GM15510 (cell line): Measurements from ENCODE around the gene SPACDR.

ENCODE experiments used
- POLR2A ChIP-seq: IDR thresholded peaks from 3 replicates; pipeline ENCODE4 v1.6.1; 2011; ENCODE audit warnings: borderline replicate concordance; ENCODE audit not compliant: insufficient read length; ENCODE audit errors: extremely low read depth

SPACDR gene

DNA sequence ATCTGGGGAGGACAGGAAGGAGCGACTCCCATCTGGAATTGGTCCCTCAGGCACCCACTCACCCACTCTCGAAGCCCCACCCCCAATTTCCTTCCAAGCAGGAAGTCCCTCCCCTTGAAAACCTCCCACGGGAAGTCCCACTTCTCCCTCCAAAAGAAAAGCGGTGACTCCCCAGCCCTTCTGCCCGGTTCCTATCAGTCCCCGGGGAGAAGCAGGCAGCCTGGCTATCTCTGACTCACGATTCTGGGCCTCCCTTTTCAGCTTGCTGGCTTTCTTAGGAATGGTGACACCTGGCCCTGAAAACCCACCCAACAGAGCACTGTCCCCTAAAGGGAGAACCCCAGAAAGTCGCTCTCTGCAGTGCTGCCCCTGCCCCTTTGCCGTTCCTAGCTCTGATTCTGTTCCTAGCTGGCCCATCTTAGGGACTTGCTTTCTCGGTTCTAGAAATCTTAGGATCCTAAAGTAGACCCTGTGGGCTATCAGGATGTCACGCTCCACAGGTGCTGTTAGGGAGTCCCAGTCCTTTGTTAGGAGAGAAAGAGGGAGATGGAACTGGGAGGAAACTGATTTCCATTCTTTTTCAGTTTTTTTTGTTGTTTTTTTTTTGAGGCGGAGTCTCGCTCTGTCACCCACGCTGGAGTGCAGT lies 8.9 kb upstream of the SPACDR start:
- TF ChIP-seq POLR2A: no peak

DNA sequence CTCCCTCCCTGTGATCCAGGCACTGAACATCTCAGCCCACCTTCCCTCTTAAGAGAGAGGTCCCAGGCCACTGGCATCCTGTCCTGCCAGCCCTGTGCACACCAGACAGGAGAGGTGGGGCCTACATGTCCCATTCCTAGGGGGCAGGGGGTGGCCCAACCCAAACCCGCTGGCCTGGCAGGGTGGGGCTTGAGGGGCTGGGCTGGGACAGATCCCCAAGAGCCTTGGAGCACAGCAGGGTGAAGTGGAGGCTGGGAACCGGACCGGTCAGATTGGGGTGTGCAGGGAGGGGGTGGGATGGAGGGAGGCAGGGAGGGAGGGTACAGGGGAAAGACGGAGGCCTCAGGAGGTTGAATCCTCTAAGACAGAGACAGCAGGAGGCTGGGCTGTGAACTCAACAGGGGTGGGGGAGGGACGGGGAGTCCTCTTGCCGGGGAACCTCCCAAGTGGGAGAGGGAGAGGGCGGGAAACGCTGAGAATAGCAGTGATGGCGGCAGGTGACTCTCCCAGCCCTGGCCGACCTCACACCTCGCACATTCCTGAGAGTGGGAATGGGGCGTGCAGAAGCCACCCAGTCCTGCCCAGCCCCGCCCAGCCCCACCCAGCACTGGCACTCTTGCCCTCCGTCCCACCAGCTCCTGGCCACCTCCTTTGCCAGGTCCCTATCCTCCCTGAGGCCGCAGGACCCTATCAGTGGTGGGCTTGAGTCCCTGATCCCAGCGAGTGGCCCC lies 8.2 kb upstream of the SPACDR start:
- no peak for TF ChIP-seq POLR2A

- no peak for TF ChIP-seq POLR2A
Observed at GRCh38 chr7:100471021-100471420, 7.0 kb upstream of the SPACDR start.

GRCh38 chr7:100469227-100470044 lies 5.4 kb upstream of the SPACDR start:
- no peak for TF ChIP-seq POLR2A

DNA sequence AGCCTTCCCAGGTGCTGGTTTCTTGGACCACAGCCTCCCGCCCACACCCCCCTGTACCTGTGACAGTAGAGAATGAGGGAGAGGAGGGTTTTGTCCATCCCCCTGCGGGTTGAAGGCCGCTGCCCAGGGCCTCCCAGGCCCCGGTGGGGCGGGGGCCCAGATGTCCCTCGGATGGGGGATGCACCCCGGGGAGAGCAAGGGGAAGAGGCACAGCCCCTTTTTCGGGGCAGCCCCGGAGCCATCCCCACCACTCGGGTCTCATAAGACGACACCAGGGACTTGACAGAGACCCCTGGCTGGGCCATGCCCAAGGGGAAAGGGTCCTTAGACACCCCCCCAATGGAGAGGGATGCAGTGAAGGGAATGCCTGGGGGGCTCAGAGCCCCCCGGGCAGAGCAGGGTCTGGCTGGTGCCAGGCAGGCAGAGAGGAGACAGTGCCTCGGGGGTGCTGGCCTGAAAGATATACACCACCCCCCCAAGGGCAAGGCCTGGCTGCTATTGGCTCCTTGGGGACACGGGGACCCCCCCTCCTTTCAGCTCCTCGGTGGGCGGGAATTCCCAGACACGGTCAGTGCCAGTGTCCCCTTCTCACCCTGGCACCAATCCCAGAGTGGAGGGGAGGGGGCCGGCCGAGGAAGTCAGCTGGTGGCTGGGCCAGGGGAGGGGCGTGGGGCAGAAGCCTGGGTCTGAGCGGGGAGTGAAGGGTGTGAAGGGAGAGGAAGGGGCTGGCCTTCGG lies 3.7 kb upstream of the SPACDR start:
- no peak for TF ChIP-seq POLR2A

GRCh38 chr7:100466653-100467605 lies 2.9 kb upstream of the SPACDR start:
- TF ChIP-seq POLR2A: no peak

- no peak for TF ChIP-seq POLR2A
Observed at GRCh38 chr7:100465702-100466311, 1.7 kb upstream of the SPACDR start.

- no peak for TF ChIP-seq POLR2A
Observed at GRCh38 chr7:100465299-100465698, 1.2 kb upstream of the SPACDR start.

DNA sequence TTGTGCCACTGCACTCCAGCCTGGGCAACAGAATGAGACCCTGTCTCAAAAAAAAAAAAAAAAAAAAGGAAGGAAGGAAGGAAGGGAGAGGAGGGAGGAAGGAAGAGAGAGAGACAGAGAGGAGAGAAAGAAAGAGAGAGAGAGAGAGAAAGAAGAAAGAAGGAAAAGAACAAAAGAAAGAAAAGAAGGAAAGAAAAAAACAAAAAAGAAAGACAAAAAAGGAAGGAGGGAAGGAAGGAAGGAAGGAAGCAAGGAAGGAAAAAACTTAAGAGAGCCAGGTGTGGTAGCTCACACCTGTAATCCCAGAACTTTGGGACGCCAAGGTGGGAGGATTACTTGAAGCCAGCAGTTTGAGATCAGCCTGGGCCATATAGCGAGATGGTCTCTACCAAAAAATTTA lies 731 bp upstream of the SPACDR start:
- TF ChIP-seq POLR2A: no peak

- TF ChIP-seq POLR2A: no peak
Observed at GRCh38 chr7:100457033-100457432, 7.0 kb downstream of the SPACDR start.

GRCh38 chr7:100456562-100456961 lies 7.5 kb downstream of the SPACDR start:
- TF ChIP-seq POLR2A: no peak

DNA sequence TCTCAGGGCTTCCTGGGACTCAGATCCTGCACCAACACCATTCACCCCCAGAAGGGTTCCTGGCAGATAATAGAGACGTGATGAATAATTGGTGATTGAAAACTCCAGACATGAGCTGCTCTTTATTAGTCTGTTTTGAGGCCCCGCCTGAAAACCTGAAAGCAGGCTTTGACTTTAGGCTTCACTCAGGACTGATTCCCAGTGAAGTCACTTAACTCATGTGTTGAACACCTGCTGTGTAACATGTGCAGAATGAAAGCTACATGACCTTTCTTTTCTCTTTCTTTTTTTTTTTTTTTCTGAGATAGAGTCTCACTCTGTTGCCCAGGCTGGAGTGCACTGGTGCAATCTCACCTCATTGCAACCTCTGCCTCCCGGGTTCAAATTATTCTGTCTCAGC lies 8.9 kb downstream of the SPACDR start:
- TF ChIP-seq POLR2A: no peak

GRCh38 chr7:100452513-100452912 lies 11.5 kb downstream of the SPACDR start:
- TF ChIP-seq POLR2A: no peak

- TF ChIP-seq POLR2A: no peak
Observed at GRCh38 chr7:100449190-100449795, 14.8 kb downstream of the SPACDR start.

GRCh38 chr7:100446040-100446439 lies 18.0 kb downstream of the SPACDR start:
- no peak for TF ChIP-seq POLR2A
